Raji (cell line): Measurements from ENCODE around the gene SCG2.

ENCODE experiments used
- POLR2A ChIP-seq: IDR thresholded peaks from 2 replicates; pipeline ENCODE4 v1.6.1; 2011; ENCODE audit warnings: low read depth, low read length, control low read depth; ENCODE audit not compliant: insufficient read depth

Gene SCG2

DNA sequence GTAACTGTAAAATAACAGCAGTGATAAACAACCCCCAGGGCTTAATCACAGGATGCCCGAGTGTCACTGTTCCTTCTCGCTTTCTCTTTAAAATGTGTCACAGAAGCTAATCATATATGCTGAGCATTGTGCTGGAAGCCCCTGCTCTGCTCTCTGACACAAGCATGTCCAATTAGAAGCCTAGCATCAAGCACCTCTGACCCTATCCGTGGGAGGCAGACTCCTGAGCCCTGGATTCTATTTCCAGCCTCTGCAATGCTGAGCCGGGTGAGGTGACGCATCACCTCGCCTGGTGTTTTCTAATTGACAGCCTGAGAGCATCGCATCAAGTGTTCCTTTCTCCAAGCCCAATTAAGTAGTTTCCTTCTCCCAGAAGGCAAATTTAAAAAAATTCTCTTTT is 19.7 kb upstream of the SCG2 start:
- no peak for TF ChIP-seq POLR2A

DNA sequence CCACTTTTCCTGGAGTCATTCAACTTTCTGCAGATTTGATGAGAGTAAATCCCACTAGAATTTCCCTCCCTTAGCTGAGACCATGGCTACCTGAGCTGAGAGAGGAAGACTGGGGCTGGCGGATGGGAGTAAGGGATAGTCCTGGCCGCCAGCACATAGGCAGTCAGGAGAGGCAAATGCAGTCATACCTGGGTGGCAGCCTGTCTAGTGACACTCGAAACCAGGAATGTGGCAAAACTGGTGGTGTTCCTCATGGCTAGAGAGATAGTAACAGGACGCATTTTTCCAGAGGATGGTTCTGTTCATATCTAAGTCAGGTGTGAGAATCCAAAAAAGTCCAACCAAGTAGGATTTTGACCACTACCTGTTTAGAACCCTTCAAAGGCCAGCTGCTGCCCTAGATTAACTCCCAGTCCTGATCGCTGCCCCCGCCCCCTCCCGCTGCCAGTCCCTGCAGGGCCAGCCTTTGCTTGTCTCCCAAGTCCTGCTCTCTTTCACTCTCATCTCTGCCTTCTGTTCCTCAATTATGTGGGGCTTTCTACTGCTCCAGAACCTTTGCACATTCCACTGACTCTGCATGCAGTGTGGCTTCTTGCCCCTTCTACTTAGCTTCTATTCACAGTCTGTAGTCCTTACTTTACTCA is 17.4 kb upstream of the SCG2 start:
- no peak for TF ChIP-seq POLR2A

- no peak for TF ChIP-seq POLR2A
Observed at GRCh38 chr2:223618172-223619035, 16.2 kb upstream of the SCG2 start.

DNA sequence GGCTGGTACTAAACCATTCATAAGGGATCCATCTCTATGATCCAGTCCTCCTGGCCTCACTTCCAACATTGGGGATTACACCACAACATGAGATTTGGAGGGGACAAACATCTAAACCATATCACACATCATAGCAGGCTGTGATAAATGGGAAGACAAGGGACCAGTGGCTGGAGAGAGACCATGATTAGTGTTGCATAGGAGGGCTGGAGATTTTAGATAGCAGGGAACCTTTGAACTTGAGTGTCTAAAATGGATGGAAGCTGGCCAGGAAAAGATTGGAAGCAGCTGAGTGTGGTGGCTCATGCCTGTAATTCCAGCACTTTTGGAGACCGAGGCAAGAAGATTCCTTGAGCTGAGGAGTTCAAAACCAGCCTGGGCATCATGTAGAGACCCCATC is 12.4 kb upstream of the SCG2 start:
- no peak for TF ChIP-seq POLR2A

GRCh38 chr2:223613017-223613950 is 11.1 kb upstream of the SCG2 start:
- no peak for TF ChIP-seq POLR2A

- TF ChIP-seq POLR2A, result no peak
Observed at GRCh38 chr2:223612501-223612900, 10.3 kb upstream of the SCG2 start.

DNA sequence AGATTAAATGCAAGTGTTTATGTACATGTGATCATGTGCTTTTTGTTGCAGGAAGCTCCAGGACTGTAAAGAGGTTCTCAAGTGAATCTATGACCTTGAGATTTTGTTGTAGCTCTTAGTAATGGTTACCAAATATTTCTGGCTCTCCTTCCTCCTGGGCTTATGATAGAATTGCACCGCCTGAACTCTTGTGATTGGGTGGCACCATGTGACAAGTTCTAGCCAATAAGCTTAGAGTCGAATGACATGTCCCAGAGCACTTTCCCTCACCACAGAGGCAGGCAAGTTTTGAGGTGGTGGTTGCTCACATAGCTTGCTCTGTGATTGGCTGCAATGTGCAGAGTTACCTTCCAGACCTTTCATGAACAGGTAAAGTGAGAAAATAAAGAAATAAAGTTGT is 8.9 kb upstream of the SCG2 start:
- no peak for TF ChIP-seq POLR2A

DNA sequence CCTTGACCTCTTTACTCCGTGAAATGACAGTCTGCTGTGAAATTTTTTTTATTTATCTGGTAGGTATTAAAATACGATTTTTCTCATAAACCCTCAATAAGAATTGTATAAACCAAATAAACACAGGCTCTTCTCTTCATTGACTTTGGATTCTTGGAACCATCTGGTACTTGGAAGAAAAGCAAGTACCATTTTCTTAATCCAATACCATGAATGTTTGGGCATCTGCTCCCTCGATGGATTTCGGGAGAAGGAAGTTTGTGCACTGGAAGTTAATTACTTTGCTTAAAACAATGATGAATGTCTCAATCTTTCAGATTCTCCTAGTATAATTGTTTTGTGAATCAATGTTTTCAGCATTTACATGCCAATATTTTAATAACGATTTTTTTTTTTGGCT is 5.3 kb upstream of the SCG2 start:
- TF ChIP-seq POLR2A, result no peak

DNA sequence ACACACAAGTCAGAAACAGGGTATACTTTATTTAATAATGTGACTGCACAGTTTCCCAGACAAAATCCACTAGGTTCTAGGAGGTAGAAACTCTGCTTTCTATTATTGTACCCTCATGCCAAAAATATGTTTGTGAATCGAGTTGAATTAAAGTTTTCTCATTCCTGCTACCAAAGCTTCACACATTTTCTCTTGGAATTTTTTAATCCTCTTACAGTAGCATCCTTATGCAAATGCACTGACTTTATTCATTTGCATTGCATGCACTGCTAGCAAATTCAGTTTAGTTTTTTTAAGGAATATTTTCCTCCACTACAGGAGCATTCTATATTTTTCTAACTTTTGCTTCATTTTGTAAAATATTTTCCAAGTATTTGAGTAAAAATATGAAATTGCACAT is 4.8 kb upstream of the SCG2 start:
- TF ChIP-seq POLR2A, result no peak

DNA sequence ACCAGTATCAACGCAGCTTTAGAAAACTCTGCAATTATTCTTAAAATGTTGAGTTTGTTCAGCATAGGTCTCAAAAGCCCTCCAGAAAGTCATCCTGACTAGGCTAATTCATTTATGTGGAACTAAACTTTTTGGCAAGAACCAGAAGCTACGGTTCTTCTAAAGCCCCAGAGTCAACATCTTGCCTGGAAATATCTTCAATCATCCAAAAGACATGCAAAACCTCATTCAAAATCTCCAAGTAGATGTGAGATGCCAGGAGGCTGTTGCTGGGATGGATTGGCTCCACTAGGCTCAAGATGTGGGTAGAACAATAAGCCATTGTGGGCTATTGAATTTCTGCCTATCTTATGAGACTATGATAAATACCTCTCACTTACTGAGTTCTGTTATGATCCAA is 2.1 kb upstream of the SCG2 start:
- no peak for TF ChIP-seq POLR2A

GRCh38 chr2:223602972-223603371 is 811 bp upstream of the SCG2 start:
- TF ChIP-seq POLR2A, result no peak

- no peak for TF ChIP-seq POLR2A
Observed at GRCh38 chr2:223601018-223601417, 1.1 kb downstream of the SCG2 start.

GRCh38 chr2:223599640-223600380 is 2.4 kb downstream of the SCG2 start:
- TF ChIP-seq POLR2A, result no peak

DNA sequence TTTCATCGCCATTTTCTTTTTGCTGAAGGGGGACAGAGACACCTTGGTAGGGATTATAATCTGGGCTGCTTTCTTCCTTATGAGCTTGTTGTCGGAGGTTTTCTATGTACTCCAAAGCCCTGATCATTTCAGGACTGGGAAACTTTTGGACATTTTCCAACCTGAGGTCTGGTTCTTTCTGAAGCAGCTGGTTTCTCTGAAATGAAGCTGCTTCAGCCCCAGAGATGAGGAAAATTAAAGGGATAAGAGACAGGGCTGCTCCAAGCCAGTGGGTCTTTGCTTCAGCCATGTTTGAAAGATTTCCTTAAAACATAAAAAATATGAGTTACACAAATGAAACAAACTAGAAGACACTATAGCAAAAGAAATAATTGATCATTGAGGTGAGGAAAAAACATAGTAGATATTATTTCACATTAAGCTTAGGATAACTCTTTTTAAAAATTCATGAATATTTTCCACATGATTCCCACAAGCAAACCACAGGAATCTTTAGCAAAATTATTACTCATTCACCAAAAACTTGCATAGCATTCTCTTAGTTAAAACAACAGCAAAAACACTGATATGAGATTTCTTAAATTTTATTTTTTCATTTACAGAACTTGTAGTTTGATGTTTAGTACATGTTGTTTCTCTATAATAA is 3.0 kb downstream of the SCG2 start:
- TF ChIP-seq POLR2A, result no peak
